Measurements from ENCODE around the gene PLPP4.

PLPP4 gene

DNA sequence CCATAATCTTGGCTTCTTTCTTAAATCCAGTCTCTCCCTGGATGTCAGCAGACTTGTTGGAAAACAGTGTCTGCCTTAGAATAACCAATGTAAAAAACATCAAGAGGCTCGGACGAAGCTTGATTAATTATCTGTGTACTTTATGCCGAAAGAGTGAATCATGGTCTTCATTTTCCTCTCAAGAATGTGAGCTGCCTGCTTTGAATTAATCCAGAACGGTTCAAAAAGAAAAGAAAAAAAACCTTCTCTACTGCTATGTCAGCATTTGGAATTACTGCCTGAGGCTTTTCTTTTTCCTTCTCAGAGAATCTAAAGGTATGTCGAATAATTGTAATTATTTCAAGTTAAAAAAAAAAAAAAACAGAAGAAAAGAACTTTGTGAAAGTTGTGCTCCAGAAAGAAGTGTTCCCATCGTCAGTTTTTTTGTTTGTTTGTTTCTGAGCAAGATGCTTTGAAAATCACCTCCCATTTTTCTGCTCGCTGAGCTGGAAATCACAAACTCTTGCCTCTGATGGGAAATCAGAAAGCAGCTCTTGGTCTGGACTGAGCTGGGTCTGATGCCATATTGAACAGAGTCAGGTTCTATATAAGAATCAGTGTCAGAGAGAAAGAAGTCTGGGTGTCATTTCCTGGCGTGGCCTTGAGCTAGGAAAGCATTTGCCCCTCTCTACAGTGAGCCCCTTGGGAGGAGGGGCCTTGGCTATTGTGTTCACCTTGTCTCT, 20.2 kb downstream of the PLPP4 start:
- DNase-seq (ENCODE audit: low read depth): peak; percentile 84
- H3K4me3 ChIP-seq (ENCODE audit: low read length): peak overlapping the region; percentile 27
- TF ChIP-seq, protein P1, sequence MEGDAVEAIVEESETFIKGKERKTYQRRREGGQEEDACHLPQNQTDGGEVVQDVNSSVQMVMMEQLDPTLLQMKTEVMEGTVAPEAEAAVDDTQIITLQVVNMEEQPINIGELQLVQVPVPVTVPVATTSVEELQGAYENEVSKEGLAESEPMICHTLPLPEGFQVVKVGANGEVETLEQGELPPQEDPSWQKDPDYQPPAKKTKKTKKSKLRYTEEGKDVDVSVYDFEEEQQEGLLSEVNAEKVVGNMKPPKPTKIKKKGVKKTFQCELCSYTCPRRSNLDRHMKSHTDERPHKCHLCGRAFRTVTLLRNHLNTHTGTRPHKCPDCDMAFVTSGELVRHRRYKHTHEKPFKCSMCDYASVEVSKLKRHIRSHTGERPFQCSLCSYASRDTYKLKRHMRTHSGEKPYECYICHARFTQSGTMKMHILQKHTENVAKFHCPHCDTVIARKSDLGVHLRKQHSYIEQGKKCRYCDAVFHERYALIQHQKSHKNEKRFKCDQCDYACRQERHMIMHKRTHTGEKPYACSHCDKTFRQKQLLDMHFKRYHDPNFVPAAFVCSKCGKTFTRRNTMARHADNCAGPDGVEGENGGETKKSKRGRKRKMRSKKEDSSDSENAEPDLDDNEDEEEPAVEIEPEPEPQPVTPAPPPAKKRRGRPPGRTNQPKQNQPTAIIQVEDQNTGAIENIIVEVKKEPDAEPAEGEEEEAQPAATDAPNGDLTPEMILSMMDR (conservative IDR thresholded peaks at IDR 0.05; ENCODE audit: low read length): no peak

DNA sequence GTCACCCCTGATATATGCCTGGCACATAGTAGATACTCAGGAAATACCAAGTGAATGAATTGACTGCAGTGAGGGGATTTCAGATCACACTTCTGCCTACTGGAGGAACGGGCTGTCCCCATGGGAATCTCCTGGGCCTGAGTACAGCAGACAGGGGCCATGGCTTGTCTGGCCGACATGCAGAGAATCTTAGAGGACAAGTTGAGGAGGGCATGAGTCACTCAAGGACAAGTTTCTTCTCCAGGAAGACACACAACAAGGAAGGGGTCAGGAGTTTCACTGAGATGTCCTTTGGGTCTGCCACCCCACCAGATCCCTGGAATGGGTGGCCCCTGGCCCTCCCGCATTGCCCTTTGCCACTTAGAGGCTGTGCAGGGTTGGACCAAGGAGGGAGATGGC, 20.7 kb downstream of the PLPP4 start:
- H3K4me3 ChIP-seq (ENCODE audit: low read length): peak overlapping the region; percentile 27; the same call in 1 of the 2 replicates
- peak; percentile 56 for DNase-seq (ENCODE audit: low read depth)
- TF ChIP-seq, protein P1 (conservative IDR thresholded peaks at IDR 0.05; ENCODE audit: low read length): no peak

DNA sequence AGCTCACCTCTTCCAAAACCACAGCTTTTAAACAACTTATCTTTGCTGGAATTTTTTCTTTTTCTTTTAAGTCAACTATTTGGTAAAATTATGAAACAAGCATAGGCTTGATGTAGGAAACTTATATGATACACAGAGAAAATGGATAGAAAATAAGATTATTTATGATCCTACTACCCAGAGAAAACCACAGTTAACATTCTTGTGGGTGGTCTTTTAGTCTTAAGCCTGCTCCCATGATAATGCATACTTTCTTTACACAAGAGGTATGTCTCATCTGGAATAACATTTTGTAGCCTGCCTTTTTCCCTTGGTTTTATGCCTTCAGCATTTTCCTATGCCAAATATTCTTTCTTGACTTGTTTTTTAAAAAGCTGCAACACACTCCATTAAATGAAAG, 21.4 kb downstream of the PLPP4 start:
- TF ChIP-seq, protein P1 (conservative IDR thresholded peaks at IDR 0.05; ENCODE audit: low read length): no peak
- peak; percentile 46 for DNase-seq (ENCODE audit: low read depth)
- H3K4me3 ChIP-seq (ENCODE audit: low read length): no peak overlapping the region

DNA sequence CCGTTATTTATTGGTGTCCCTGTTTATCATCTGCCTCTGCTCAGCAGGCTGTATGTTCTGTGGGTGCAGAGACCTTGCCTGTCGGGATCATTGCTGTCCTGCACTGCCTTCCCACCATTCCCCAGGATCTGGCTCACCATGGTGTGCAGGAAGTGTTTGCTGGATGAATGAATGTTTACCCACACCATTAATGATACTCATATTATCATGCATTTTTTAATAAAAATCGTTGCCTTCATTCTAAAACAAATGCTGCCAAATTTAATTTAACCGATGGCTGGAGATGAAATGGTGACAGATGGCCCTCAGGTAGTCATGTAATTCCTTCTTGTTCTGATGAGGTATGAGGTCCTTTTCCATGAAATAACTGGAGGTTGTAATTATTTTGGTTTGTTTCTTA, 22.5 kb downstream of the PLPP4 start:
- no peak for DNase-seq (ENCODE audit: low read depth)
- TF ChIP-seq, protein P1 (conservative IDR thresholded peaks at IDR 0.05; ENCODE audit: low read length): no peak
- H3K4me3 ChIP-seq (ENCODE audit: low read length): no peak overlapping the region

DNA sequence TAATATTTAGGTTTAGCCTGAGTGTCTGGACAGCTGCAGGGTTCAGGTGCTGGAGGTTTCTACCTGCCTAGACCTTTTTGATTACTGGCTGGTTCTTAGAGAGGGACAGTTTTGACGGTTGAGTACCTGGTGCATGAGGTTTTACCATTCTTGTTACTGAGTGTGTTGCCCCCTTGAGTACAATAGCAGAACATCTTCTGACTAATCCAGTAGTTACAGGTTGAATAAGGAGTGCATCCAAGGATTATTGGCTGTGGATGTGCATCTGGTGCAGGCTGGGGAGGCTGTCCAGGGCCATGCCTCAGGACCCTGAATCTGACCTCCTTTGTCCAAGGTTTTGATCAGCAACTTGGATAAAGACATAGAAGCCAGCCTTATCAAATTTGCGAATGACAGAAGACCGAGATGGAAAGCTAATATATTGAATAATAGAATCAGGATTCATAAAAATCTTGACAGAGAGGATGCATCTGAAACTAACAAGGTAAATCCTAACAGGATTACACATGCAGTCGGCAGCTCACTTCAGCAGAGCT, 23.1 kb downstream of the PLPP4 start:
- DNase-seq (ENCODE audit: low read depth): peak; percentile 25
- no peak overlapping the region for H3K4me3 ChIP-seq (ENCODE audit: low read length)
- TF ChIP-seq, protein P1 (conservative IDR thresholded peaks at IDR 0.05; ENCODE audit: low read length): peak; percentile 46

DNA sequence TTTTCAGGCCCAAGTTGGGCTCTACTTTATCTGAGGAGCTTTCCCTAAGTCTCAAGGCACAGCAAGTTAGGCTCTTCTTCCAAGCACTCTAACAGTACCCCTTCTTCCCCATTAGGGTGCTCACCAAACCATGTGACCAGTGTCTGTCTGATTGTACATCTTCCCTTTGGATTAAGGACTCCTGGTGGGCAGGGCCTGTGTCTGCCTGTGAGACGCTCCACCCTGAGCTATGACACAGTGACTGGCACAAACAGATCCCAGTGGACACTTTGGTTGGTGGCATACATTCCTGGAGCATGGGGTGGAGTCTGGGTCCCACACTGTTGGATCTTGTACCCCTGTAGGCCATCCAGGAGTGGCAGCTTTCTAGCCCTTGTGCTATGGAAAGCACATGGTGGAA, 23.8 kb downstream of the PLPP4 start:
- H3K4me3 ChIP-seq (ENCODE audit: low read length): no peak overlapping the region
- no peak for DNase-seq (ENCODE audit: low read depth)
- TF ChIP-seq, protein P1 (conservative IDR thresholded peaks at IDR 0.05; ENCODE audit: low read length): no peak

DNA sequence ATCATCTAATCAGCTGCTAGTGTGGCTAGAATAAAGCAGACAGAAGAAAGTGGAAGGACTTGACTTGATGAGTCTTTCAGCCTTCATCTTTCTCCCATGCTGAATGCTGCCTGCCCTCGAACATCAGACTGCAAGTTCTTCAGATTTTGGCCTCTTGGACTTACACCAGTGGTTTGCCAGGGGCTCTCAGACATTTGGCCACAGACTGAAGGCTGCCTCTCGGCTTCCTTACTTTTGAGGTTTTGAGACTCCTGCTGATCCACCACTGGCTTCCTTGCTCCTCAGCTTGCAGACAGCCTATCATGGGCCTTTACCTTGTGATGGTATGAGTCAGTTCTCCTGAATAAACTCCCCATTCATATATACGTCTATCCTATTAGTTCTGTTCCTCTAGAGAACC, 26.0 kb downstream of the PLPP4 start:
- H3K4me3 ChIP-seq (ENCODE audit: low read length): no peak overlapping the region
- TF ChIP-seq, protein P1 (conservative IDR thresholded peaks at IDR 0.05; ENCODE audit: low read length): no peak
- DNase-seq (ENCODE audit: low read depth): no peak
